ENCODE data around the gene CDH4.

Gene CDH4

DNA sequence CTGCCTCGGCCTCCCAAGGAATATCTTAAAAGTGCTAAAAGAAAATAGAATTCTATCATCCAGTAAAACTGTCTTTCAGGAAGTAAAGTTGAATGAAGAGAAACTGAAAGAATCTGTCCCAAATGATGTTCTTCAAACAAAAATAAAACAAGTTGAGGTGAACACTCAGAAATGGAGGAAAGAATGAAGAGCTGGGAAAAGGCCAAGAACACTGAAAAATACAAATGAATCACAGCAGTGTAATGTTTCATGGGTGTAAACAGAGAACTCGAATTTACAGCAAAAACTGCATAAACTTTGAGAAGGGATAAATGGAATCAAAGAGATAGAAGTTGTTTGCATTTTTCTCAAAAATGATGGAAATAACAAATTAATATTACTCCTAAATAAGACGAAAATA, 496.3 kb downstream of the CDH4 start:
- DNase-seq: no peak

DNA sequence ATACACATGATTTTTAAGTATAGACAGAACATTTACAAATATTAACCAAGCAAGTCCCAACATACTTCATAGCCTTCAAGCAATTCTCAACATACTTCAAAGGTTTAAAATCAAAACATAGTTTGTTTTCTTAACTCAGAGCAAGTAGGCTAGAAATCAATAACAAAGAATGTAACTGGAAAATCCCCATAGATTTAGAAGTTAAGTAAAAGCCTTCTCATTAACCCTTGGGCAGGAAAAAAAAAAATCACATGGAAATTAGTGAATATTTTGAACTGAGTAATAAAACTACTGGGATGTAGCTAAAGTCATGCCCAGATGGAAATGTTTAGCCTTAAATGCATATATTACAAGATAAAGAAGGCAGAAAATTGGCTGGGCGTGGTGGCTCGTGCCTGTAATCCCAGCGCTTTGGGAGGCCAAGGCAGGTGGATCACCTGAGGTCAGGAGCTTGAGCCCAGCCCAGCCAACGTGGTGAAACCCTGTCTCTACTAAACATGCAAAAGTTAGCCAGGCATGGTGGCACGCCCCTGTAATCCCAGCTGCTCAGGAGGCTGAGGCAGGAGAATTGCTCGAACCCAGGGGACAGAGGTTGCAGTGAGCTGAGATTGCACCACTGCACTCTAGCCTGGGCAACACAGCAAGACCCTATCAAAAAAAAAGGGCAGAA, 497.5 kb downstream of the CDH4 start:
- no peak for DNase-seq

DNA sequence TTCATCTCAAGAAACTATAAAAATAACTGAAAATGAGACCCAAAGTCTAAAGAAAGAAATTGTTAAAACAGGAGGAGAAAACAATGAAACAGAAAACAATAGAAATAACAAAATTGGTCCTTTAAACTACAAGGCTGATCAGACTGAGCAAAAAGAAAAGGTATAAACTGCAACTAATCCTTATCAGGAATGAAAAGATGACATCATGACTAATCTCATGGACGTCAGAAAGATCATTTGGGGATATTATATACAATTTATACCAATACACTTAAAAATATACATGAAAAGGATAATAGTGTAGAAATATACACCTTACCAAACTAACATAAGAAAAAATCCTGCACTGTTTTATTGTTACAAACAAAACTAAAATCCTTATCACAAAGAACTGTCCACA, 498.0 kb downstream of the CDH4 start:
- no peak for DNase-seq

DNA sequence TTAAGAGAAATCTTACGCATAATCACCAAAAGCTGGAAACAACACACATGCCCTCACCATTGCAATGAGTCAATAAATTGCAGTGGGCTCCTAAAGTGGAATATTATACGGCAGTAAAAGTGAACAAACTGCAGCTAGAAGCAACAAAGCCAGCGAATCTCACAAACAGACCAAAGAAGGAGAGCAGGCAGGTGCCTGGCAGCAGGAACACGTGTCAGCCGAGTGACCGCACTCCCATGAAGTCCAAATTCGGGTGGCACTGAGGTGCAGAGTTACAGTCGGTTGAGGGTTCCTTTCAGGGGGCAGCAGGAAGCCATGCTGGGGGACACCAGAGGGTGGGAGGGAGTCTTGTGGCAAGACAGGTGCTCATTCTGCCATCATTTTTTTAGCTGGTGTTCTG, 500.5 kb downstream of the CDH4 start:
- no peak for DNase-seq

DNA sequence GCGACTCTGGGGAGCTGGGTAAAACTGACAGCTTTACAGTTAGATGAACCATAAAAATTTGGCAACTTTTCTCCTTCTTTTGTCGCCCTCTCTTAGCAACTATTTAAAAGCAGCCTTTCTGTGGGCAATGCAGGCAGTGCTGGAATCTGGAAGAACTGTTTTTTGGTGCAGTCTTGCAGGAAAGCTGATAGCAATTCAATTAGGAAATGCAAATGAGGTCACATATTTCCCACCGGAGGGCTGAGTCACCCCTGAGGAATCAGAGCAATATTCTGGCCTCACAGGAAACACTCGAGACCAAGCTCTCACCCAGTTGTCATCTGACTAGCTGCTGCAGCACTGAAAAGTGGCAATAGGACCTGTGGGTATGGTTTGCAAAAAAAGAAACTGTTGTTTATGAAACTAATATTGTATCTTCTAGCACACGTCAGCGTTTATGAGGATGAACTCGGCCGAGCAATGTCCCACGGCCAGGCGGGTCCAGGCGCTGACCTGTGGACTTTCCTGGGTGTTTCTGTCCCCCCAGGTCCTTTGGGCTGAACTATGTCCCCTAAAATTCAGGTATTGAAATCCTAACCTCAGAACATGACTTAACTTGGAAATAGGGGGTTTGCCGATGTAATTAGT, 501.4 kb downstream of the CDH4 start:
- DNase-seq: no peak

DNA sequence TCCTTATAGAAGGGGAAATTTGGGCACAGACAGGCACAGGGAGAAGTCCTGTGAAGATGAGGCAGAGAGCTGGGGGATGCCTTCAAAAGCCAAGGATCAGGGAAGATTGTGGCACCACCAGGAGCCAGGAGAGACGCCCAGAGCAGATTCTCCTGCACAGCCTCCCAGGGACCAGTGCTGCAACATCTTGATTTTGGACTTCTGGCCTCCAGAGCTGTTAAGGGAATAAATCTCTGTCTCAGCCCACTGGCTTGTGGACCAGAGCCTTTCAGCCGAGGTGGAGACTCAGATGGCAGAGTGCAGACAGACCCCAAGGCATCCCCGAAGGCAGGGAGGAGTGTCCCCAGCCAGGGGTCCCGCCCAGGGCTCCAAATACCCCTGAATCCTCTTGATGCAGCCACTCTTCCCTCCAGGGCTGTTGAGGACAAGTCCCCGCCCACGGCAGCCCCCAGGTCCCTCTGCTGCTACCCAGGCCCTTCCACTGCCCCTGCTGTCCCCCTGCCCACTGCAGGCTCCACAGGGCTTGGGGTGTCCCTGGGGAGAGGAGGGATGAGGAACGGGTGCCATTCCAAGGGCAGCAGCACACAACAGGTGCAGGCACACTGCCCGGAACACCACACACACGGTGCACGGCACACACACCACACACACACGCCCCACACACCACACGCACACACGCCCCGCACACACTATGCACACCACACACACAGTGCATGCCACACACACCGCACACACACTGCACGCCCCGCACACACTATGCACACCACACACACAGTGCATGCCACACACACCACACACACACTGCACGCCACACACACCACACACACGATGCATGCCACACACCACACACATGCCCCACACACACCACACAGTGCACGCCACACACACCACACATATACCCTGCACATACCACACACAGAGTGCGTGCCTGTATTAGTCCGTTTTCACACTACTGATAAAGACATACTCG, 502.2 kb downstream of the CDH4 start:
- no peak for DNase-seq

DNA sequence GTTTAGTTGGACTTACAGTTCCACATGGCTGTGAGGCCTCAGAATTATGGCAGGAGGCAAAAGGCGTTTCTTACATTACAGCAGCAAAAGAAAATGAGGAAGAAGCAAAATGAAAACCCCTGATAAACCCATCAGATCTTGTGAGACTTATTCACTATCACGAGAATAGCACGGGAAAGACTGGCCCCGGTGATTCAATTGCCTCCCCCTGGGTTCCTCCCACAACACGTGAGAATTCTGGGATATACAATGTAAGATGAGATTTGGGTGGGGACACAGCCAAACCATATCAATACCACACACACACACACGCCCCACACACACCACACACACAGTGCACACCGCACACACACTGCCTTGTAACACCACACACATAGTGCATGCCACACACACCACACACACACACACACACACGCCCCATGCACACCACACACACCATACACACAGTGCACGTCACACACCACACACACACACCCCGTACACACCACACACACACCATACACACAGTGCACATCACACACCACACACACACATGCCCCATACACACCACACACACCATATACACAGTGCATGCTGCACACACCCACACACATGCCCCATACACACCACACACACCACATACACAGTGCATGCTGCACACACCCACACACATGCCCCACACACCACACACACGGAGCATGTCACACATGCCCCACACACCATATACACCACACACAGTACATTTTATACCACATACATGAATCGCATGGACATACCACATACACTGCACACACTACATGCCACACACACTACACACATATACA, 503.1 kb downstream of the CDH4 start:
- DNase-seq: no peak

DNA sequence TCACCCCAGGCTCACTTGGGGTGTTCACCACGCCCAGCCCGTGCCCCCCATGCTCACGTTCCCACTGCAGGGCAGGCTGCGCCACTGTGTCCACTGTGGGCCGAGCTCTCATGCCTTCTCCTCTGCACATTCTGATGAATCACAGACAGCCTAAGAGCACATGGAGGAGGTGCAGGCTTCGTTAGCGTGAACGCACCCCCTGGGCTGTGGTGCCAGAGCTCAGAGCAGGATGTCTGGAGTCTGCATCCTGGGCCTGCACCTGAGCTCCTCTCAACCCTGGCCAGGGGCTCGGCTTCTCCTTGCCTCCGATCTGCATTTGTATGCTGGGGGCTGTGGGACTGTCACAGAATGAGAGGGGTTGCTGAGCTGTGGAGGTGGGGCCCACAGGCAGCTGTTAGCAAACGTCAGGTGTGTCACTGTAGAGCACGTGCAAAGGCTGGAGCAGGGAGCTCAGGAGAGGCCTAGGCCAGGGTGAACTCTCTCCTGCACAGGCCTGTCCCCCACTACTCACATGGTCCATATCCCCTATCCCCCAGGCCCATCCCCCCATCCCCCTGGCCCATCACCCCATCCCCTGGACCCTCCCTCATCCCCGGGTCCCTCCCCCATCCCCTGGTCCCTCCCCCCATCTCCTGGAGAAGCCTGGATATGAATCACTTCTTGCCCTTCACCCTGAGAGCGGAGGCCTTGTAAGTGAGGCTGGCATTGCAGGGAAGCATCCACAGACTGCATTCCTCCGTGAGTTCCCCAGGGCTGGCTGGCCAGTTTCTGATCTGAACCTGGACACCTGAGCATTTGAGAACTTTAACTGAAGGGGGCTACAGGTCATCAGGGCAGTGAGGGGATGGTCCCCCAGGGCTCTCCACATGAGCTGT, 504.1 kb downstream of the CDH4 start:
- DNase-seq: no peak

DNA sequence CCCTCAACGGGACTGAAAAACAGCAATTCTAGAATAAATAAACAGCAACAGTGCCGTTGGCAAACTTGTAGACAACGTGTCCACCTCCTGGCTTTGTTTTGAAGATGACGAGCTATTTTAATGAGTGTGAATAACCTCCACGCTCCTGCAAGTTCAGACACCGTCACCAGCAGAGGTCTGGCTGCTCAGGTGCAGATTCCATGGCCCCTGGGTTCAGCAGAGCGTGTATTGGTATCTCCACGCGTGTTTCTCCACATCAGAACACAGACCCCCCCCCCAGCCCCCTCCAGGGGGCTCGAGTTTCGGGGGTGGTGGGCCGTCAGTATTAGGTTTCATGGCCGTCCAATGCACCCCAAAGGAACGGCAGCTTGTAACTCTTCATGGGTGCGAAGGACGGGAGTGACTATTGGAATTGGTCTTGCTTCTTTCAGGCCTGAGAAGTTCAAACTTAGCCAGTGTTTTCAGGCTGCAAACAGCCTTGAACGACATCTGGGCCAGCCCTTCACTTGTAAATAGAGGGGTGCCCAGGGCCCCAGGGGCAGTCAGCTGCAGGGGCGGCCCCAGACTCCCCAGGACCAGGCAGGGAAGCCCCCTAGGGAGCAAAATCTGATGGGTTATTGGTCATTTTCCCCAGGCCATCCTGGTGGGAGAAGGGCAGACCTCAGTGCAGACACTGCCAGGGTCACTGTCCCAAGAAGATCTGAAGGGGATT, 505.1 kb downstream of the CDH4 start:
- DNase-seq: no peak

DNA sequence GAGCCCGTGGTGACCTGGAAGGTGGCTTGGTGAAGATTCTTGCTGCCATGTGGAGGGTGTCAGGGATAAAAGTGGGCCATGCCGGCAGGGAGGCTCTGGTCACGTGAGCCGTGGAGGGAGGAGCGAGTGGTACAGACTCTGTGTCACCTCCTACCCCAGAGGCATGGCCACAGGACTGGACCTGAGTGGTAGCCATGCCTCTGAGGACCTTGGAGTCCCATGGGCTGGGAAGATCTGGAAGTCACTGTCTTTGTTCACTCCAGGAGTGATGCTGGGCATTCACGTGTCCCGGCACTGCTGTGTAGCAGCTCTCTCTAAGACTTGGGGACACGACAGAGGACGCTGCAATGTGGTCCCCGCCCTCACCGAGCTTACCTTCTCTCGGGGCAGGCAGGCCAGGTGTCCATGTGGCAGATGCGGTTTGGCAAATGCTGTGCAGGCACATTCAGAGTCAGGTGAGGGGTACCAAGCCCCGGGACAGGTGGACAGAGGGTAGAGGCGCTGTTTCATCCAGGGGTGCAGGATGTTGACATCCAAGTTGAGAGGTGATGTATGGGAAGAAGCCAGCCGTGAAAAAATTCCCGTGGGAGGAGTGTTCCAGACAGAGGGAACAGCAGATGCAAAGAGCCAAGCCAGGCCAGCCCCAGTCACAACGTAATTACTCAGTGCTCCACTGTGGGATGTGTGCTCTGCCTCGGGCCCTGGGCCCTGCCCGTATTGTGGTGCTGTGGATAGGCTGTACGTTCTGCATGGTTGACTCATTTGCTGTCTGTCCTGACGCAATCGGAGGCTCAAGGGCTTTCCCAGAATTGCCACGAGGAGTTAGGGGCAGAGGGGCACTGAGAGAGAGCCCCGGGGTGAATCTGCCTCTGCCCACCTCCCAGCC, 505.9 kb downstream of the CDH4 start:
- no peak for DNase-seq

DNA sequence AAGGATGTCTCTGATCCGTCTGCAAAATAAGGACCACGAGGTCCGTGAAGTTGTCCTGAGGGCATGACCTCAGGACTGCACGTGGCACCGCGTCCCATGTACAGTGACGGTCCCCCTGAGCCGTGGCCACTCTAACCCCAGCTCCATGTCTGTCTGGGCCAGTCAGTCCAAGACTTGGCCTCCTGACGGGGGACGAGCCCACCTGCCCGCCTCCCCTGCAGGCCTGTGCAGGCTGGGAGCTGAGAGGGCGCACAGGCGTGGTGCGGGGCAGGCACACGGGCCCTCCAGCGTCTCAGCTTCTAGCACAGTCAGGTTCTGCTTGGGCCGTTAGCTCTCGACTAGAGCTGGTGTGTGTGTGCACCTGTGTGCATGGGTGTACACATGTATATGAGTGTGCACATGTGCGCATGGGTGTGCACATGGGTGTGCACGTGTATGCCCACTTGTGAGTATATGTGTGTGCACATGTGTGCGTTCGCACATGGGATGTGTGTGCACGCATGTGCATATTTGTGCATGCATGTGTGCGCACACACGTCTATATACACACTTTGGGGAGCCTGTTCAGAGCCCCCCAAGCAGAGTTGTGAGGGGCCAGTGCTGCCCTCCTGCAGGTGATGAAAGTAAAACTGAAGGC, 506.6 kb downstream of the CDH4 start:
- DNase-seq: no peak

DNA sequence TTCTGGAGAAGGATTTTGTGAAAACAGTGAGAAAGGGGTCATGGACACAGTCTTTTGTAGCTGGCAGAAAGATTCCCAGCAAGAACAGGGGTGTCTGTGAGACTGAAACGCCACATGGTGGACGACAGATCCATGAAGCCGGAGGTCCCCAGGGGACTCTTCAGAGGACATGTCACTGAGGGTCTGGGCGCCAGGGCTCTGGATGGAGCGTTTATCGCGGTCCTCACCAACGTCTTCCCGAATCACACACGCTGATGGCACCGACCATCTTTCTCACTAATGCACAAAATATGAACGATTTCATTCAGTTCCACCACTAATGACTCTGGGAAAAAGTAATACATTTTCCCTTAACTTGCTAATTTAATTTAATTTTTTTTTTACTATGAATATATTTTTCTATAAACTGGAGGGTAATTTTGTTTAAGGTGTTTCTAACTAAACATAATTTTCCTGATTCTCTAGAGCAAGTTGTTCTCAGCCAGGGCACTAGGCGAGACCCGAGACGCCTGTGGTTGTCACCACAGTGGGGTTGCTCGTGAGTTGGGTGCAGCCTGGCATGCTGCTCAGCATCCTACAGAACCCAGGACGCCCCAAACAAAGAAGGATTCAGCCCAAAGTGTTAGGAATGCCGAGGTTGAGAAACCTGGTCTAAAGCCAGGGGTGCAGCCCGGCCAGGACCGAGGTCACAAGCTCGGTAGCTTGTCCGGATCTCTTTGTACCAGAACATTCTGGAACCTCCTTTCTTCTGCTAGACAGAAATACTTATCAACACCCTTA, 507.4 kb downstream of the CDH4 start:
- no peak for DNase-seq

DNA sequence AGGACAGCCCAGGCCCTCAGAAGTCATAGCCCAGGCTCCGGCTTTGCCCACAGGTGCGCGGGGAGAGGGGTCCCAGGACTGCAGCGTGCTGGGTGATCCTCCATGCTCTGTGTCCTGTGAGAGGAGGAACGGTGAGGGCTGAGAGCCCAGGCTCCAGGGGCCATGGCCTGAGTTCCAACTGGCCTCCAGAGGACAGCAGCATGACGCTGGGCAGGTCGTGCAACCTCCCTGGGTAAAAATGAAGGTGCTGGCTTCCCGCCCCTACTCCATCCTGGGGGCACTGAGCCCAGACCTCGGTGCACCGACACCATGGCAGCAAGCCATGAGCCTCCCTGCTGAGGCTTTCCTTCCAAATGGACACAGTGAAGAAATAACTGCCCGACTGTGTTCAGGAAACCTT, 508.3 kb downstream of the CDH4 start:
- DNase-seq: no peak

DNA sequence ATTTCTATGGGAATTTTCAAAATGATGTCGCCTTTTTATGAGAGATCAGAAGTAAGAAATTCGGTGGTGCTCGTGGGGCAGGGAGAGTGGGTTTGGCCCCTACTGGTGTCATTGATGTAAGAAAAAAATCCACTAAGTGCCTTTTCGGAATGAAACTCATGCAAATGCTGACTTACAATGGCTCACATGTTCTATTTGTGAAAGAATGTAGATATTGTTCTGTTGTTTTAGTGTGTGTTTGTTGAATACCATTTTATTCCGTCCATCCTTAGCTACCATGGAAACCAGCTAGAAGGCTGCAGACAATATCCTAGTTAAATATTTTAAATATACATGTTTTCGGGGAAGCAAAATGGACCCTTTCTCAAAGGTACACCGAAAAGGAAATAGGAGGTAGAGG, 508.7 kb downstream of the CDH4 start:
- DNase-seq: no peak

DNA sequence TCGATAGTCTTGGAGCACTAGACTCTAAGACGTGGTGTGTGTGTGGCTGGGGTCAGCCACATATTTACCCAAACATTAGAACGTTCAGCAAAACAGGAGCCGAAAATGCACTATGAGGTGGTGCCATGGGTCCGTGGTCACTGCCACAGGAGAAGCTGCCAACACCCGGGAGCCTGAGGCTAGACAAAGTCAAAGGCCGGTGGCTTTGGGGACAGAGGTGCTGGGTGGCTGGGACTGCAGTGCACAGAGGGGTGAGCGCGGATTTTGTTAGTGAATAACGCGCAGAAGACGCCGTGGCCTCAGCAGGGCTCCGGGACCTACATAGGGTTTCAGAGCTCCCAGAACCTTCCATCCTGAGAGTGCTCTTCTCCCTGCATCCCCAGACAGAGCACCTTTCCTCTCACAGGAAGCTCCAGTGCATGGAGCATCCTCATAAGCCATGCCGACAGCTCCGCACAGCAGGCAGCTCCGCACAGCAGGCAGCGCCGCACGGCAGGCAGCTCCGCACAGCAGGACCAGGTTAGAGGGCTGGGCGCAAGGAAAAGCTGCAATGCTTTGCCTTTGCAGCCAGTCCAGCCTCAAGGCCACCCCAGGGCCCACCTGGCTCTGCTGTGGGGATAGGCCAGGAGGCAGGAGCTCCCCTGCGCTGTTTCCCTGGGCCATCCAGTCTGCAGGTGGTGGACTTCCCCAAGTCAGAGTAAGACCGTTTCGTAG, 509.5 kb downstream of the CDH4 start:
- no peak for DNase-seq

DNA sequence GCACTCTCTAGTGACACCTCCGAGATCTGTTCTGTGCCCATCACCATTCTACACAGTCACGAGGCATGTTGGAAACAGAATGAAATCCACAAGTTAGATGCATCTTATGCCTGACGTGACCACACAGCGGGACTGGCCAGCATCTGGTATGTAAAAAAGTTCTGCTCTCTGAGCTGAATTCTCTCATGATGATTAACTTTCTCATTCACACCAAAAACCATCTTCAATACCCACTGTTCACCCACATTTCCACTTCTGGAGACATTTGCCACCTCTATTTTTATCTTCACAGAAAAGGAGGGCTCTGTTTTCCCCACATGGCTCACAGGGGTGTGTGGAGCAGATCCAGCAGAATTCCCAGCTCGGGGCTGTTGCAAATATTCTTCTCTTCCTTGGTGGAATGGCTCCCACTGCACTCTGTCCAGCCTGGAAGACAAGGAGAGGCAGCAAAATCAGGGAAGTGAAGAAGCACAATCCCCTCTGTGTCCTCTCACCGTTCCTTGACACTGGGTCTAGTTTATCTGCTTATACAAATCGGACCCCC, 510.2 kb downstream of the CDH4 start:
- no peak for DNase-seq

DNA sequence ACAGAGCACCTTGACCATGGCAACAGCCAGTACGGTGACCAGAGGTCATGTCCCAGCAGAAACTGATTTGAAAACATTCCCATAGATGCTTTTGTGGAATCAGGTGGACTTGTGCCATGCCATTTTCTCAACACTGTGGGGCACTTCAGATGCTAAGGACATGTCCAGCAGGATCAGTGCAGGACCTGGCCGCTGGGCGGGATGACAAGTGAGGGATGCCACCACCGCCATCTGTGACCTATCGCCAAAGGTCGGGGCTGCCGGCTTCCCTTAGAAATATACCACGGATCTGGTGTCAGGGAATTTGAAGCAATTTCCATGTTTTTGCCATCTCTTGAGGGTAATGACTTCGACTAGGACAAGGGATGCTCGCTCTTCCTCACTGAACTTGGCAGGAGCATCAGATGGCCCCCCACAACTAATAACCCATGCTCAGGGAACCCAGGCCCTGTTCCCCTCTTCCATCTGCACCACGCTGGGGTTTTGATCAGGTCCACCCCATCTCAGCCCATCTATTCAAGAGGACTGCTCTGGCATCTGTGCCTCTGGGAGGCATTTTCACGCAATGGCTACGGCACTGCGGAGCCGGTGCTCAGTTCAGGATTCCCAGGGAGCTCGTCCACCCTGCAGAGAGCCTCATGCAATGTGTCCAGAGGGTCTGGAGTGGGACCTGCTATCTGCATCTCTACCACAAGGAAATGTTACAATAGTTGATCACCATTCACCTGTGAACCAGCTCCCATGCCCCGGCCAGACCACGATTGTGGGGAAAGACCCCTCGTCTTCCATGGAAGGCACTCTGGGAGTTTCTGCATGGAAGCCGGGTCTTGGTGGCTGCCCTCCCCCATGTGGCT, 511.1 kb downstream of the CDH4 start:
- no peak for DNase-seq
